Ascending aorta (tissue), 2 donors: Measurements from ENCODE around the gene DAO. TPM values are rescaled to one million over a fixed set of nuclear protein-coding genes. Genes with fewer than 3 reads are reported as not detected.

ENCODE experiments used
- DNase-seq, 2 donors: peaks; one replicate each; pipeline ENCODE4 v3.0.0-alpha.2; 2019; ENCODE audit warnings: low spot score in 2 of 2
- H3K27ac ChIP-seq, 2 donors: fragments of 200-600 bp; sonication (generic); one replicate each; pipeline ENCODE4 v1.5.1; 2016 to 2017; ENCODE audit warnings: mild to moderate bottlenecking in 1 of 2
- H3K27me3 ChIP-seq: fragments of 200-600 bp; sonication (generic); one replicate; pipeline ENCODE4 v1.5.1; 2017
- H3K36me3 ChIP-seq, 2 donors: fragments of 200-600 bp; sonication (generic); one replicate each; pipeline ENCODE4 v1.5.1; 2016
- H3K4me1 ChIP-seq, 2 donors: fragments of 200-600 bp; sonication (generic); one replicate each; pipeline ENCODE4 v1.5.1; 2016 to 2017; ENCODE audit warnings: mild to moderate bottlenecking in 1 of 2
- H3K4me3 ChIP-seq, 2 donors: fragments of 200-600 bp; sonication (generic); one replicate each; pipeline ENCODE4 v1.5.1; 2016 to 2017; ENCODE audit warnings: mild to moderate bottlenecking in 1 of 2
- H3K9me3 ChIP-seq, 2 donors: fragments of 200-600 bp; sonication (generic); one replicate each; pipeline ENCODE4 v1.5.1; 2016
- intact Hi-C: fragments of 100-400 bp; cut with DNase I; formaldehyde crosslinking; loops from one replicate; pipeline ENCODE4 v1.15.1; 2023
- total RNA-seq: library from RNA; depleted of rRNA; stranded (reverse); fragments of >200 nt; gene quantifications from one replicate; pipeline ENCODE4 v1.1.0, GENCODE V29; 2016
- TF ChIP-seq, protein P1 (sequence below), 3 experiments: fragments of 200-600 bp in 2 of 3; fragments of 450-650 bp in 1 of 3; sonication (generic) in 2 of 3; IDR thresholded peaks; one replicate each; pipeline ENCODE4 v1.5.1; 2016 to 2019; ENCODE audit warnings: antibody characterized with exemption in 3 of 3, mild to moderate bottlenecking in 1 of 3, moderate library complexity in 1 of 3

Gene DAO
- total RNA-seq, 1 donor from 2014 or later = not detected

DNA sequence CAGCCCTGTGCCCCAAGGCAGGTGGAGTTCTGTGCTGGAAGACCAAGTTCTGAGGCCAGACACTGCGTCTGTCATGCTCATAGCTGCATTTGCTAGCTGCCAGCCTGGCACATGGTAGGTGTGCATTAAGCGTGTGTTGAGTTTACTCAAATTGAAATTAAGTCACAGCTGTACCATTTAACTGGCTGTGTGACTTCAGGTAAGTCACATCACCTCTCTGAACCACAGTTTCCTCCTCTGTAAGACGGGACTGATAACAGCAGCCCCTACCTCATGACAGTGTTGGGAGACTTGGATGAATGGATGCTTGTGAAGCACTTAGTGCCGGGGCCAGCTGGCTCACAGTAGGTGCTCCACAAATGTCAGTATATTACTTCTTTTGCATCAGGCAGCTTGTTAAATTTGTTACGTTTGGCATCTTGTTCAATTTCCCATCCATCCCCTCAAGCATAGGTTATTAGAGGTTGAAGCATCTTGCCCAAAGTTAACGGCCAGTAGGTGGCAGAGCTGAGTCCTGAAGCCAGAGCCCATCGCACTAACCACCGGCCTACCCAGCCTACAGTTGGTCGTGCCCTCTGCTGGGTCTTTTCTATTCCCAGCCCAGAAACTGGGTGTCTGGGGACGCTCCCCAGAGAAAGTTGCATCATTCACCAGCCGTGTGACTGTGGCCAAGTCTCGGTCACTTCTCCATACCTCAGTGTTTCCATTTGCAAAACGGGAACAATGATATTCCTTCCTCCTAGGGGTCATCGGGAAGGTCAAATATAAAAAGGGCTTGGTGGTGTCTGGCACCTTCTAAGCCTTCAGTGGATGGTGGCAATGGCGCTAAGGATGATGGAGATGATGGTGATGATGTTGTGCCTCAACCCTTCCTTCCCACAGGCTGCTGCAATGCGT, 4.5 kb downstream of the DAO start:
- peak in 1 of 2 donors; percentile 72 for DNase-seq
- intact Hi-C loops = no loop called here
- TF ChIP-seq, protein P1, sequence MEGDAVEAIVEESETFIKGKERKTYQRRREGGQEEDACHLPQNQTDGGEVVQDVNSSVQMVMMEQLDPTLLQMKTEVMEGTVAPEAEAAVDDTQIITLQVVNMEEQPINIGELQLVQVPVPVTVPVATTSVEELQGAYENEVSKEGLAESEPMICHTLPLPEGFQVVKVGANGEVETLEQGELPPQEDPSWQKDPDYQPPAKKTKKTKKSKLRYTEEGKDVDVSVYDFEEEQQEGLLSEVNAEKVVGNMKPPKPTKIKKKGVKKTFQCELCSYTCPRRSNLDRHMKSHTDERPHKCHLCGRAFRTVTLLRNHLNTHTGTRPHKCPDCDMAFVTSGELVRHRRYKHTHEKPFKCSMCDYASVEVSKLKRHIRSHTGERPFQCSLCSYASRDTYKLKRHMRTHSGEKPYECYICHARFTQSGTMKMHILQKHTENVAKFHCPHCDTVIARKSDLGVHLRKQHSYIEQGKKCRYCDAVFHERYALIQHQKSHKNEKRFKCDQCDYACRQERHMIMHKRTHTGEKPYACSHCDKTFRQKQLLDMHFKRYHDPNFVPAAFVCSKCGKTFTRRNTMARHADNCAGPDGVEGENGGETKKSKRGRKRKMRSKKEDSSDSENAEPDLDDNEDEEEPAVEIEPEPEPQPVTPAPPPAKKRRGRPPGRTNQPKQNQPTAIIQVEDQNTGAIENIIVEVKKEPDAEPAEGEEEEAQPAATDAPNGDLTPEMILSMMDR (IDR thresholded peaks at IDR 0.05) = peak in 2 of 3 experiments; percentile 17 to 34
- H3K36me3 ChIP-seq = no peaks in the 10 kb centered on the region
- H3K4me1 ChIP-seq = no peaks in the 10 kb centered on the region
- no peak overlapping the region for H3K4me3 ChIP-seq
- no peak overlapping the region for H3K27ac ChIP-seq
- no peaks in the 10 kb centered on the region for H3K9me3 ChIP-seq
- no peaks in the 10 kb centered on the region for H3K27me3 ChIP-seq

DNA sequence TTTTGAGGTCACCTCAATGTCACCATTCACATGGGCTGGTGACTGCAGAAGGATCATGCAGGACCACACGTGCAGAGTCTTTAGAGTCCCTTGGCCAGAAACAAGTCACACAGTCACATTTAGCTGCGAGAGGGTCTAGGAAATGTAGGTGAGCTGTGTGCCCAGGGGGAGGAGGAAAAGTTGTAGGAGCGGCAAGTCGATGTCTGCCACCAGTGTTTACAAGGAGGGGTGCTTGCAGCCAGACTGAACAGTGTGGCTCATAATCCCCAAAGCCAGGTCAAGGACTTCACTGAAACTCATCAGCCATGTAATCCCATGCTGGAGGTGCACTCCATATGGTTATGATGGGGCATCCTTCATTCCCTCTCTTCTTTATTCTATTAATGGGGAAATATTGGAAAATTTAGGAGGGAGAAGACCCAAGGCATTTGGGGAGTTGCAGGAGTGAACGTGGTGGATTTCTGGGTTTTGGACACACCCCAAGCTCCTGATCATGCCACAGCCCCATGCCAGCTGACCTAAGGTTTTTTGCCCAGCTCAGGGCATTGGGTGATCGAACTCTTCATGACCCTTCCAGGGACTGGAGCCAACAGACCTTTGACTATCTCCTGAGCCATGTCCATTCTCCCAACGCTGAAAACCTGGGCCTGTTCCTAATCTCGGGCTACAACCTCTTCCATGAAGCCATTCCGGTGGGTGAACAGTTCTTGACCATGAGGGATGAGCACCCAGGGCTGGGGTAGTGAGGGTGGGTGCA, 7.2 kb downstream of the DAO start:
- Histone ChIP-seq H3K4me3 (no peak overlapping the region), H3K36me3 (no peaks in the 10 kb centered on the region), H3K4me1 (no peaks in the 10 kb centered on the region), H3K27me3 (no peaks in the 10 kb centered on the region), H3K9me3 (no peaks in the 10 kb centered on the region), H3K27ac (no peak overlapping the region)
- intact Hi-C loops = no loop called here
- TF ChIP-seq, protein P1 (IDR thresholded peaks at IDR 0.05) = no peak
- DNase-seq = no peak

DNA sequence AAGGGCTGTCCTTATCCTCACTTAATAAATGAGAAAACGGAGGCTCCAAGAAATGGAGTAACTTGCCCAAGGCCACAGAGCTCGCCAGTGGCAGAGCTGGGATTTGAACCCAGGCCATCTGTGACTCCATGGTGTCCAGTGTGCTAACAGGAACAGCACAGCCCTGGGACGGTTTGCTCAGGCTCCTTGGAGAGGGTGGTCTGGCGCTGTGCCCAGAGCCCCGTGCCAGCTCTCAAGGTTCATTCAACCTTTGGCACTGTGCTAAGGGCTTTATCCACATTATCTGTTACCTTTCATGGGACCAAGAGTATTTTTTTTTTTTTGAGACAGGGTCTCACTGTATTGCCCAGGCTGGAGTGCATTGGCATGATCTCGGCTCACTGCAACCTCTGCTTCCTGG, 8.1 kb downstream of the DAO start:
- intact Hi-C loops = no loop called here
- H3K27ac ChIP-seq = no peak overlapping the region
- H3K9me3 ChIP-seq = no peaks in the 10 kb centered on the region
- H3K4me1 ChIP-seq = no peaks in the 10 kb centered on the region
- H3K4me3 ChIP-seq = no peak overlapping the region
- H3K27me3 ChIP-seq = no peaks in the 10 kb centered on the region
- TF ChIP-seq, protein P1 (IDR thresholded peaks at IDR 0.05) = no peak
- no peak for DNase-seq
- H3K36me3 ChIP-seq = no peaks in the 10 kb centered on the region

DNA sequence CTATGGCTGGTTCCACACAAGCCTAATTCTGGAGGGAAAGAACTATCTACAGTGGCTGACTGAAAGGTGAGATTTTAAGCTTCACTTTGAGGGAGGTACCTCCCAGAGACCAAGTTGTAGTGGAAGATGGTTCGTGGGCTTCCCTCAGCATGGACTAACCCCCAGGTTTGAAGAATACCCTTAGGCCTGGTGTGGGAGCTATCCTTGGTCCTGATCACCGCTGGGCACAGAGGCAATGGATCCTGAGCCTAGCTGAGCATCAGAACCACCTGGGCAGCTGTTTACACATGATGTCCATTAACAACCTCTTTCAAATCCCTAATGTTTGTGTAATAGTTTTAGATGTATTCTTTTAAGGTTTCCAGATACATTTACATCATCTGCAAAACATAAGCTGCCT, 10.3 kb downstream of the DAO start:
- Histone ChIP-seq H3K4me3 (no peak overlapping the region), H3K9me3 (no peaks in the 10 kb centered on the region), H3K4me1 (no peaks in the 10 kb centered on the region), H3K36me3 (no peaks in the 10 kb centered on the region), H3K27ac (no peak overlapping the region), H3K27me3 (no peaks in the 10 kb centered on the region)
- DNase-seq = no peak
- TF ChIP-seq, protein P1 (IDR thresholded peaks at IDR 0.05) = no peak
- intact Hi-C loops = no loop called here

DNA sequence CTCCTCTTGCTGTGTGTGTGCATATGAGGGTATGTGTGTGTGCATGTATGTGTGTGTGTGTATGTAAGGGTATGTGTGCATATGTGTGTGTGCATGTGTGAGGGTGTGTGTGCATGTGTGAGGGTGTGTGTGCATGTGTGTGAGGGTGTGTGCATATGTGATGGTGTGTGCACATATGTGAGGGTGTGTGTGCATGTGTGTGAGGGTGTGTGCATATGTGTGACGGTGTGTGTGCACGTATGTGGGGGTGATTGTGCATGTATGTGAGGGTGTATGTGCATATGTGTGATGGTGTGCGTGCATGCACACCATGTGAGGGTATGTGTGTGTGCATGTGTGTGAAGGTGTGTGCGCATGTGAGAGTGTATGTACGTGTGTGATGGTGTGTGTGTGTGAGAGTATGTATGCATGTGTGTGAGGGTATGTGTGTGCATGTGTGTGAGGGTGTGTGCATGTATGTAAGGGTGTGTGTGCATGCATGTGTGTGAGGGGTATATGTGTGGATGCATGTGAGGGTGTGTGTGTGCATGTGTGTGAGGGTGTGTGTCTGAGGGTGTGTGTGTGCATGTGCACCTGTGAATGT, 15.4 kb downstream of the DAO start:
- Histone ChIP-seq H3K4me3 (no peak overlapping the region), H3K4me1 (no peaks in the 10 kb centered on the region), H3K27ac (no peak overlapping the region), H3K9me3 (no peaks in the 10 kb centered on the region), H3K27me3 (no peaks in the 10 kb centered on the region), H3K36me3 (no peaks in the 10 kb centered on the region)
- DNase-seq = no peak
- intact Hi-C loops = no loop called here
- TF ChIP-seq, protein P1 (IDR thresholded peaks at IDR 0.05) = no peak
